K562 (cell line): ENCODE data around the gene TMC1. TPM values are rescaled to one million over a fixed set of nuclear protein-coding genes. Genes with fewer than 3 reads are reported as not detected.

Source experiments
- ATAC-seq: fragments of 200-7000 bp; cut with Tn5 transposase; 3 replicates; pipeline ENCODE4 v1.9.1; 2020; ENCODE audit warnings: moderate library complexity
- BruUV-seq: library from RNA; stranded (reverse); fragments of 400-500 nt; replicated peaks from 2 replicates; lab custom pipeline; 2021; lab: Mats Ljungman, UMichigan
- CTCF ChIA-PET: fragments of 300-600 bp; formaldehyde crosslinking; extraction: SDS; loops from one replicate; lab custom pipeline; 2021; ENCODE audit warnings: low intra/inter-chr PET ratio; lab: Yijun Ruan, JAX
- POLR2A ChIA-PET: fragments of 300-600, 350-650 bp; sonication (Branson Sonifier 250); formaldehyde crosslinking; extraction: SDS; loops from one replicate; lab custom pipeline; 2021; ENCODE audit warnings: antibody characterized with exemption, inconsistent platforms; lab: Yijun Ruan, JAX
- DNase-seq, 4 experiments: peaks; one replicate each; pipeline versions ENCODE4 v3.0.0 to v3.0.0-alpha.2; 2011 to 2018; ENCODE audit warnings: low spot score in 3 of 4, mixed read lengths in 3 of 4; ENCODE audit errors: extremely low read depth in 1 of 4
- FAIRE-seq: peaks from 2 replicates; lab custom pipeline; 2011; peaks lifted over from hg19 to GRCh38; lab: Jason Lieb, UNC
- H2AFZ ChIP-seq: 2 replicates; pipeline ENCODE4 v1.6.0; 2011; ENCODE audit warnings: low read depth, low read length, control low read depth, inconsistent platforms
- H3K27ac ChIP-seq: fragments of 200-600 bp; 3 replicates; pipeline ENCODE4 v1.8.0; 2011; ENCODE audit warnings: low read depth, mild to moderate bottlenecking, control low read depth, inconsistent platforms, low read length, moderate library complexity, mixed read lengths; ENCODE audit errors: extremely low read depth
- H3K27me3 ChIP-seq, 2 experiments: fragments of 300-600 bp in 1 of 2; 2 replicates in 1 of 2; 3 replicates in 1 of 2; pipeline versions ENCODE4 v1.6.0 to v1.8.0; 2011; ENCODE audit warnings: inconsistent platforms in 2 of 2, low read length in 2 of 2, mild to moderate bottlenecking in 1 of 2, mixed read lengths in 1 of 2, moderate library complexity in 1 of 2; ENCODE audit not compliant: control insufficient read depth in 2 of 2, insufficient read depth in 2 of 2
- H3K36me3 ChIP-seq: fragments of 300-600 bp; 3 replicates; pipeline ENCODE4 v1.8.0; 2011; ENCODE audit warnings: mild to moderate bottlenecking, low read length, inconsistent platforms; ENCODE audit not compliant: control insufficient read depth, insufficient read depth
- H3K4me1 ChIP-seq, 2 experiments: fragments of 200-600 bp in 1 of 2; replicated peaks in 1 of 2; 2 replicates in 1 of 2; 3 replicates in 1 of 2; pipeline versions ENCODE4 v1.5.1 to v1.8.0; 2011; ENCODE audit warnings: inconsistent platforms in 2 of 2, low read length in 2 of 2, mild to moderate bottlenecking in 1 of 2, mixed read lengths in 1 of 2, moderate library complexity in 1 of 2; ENCODE audit not compliant: control insufficient read depth in 2 of 2, insufficient read depth in 2 of 2
- H3K4me2 ChIP-seq: 2 replicates; pipeline ENCODE4 v1.6.1; 2011; ENCODE audit warnings: low read length, control low read depth, inconsistent platforms, mixed read lengths; ENCODE audit not compliant: insufficient read depth
- H3K4me3 ChIP-seq: fragments of 200-600 bp; sonication (generic), shearing (Covaris generic); 2 replicates; pipeline ENCODE4 v1.5.1; 2016; ENCODE audit warnings: control low read depth, inconsistent platforms
- H3K79me2 ChIP-seq: fragments of 200-600 bp; 3 replicates; pipeline ENCODE4 v1.8.0; 2011; ENCODE audit warnings: low read length, inconsistent platforms; ENCODE audit not compliant: control insufficient read depth, insufficient read depth
- H3K9ac ChIP-seq, 2 experiments: 2 replicates each; pipeline versions ENCODE4 v1.6.0 to v1.6.1; 2011; ENCODE audit warnings: low read depth in 2 of 2, low read length in 2 of 2, control low read depth in 1 of 2, inconsistent platforms in 1 of 2, mild to moderate bottlenecking in 1 of 2, mixed read lengths in 1 of 2; ENCODE audit not compliant: insufficient read depth in 1 of 2
- H3K9me1 ChIP-seq: one replicate; pipeline ENCODE4 v1.6.0; 2011; ENCODE audit warnings: inconsistent platforms, mild to moderate bottlenecking, low read length, moderate library complexity; ENCODE audit not compliant: control insufficient read depth, insufficient read depth
- H3K9me3 ChIP-seq: replicated peaks from 2 replicates; pipeline ENCODE4 v1.5.1; 2011; ENCODE audit warnings: low read depth, low read length, inconsistent platforms; ENCODE audit not compliant: control insufficient read depth, insufficient read depth
- H4K20me1 ChIP-seq: replicated peaks from 2 replicates; pipeline ENCODE4 v1.6.1; 2011; ENCODE audit warnings: low read length, inconsistent platforms, mixed read lengths; ENCODE audit not compliant: control insufficient read depth, insufficient read depth
- ATF7 ChIP-seq: fragments of 450-650 bp; IDR thresholded peaks from 2 replicates; pipeline ENCODE4 v1.7.1; 2014; ENCODE audit warnings: mild to moderate bottlenecking, moderate library complexity
- BDP1 ChIP-seq: IDR thresholded peaks from 3 replicates; pipeline ENCODE4 v1.6.1; 2011; ENCODE audit not compliant: insufficient read length, insufficient read depth
- BHLHE40 ChIP-seq: IDR thresholded peaks from 2 replicates; pipeline ENCODE4 v1.6.1; 2011; ENCODE audit warnings: low read length, improper control_type of control experiment
- ELK3 ChIP-seq: fragments of 450-650 bp; formaldehyde crosslinking; IDR thresholded peaks from 2 replicates; pipeline ENCODE4 v1.4.0; 2020; ENCODE audit warnings: mild to moderate bottlenecking
- ESRRB ChIP-seq: fragments of 250-450 bp; sonication (Bioruptor Pico); IDR thresholded peaks from 2 replicates; pipeline ENCODE4 v1.5.0; 2020; ENCODE audit warnings: mild to moderate bottlenecking, moderate library complexity, borderline replicate concordance
- FOXA1 ChIP-seq: fragments of 450-650 bp; IDR thresholded peaks from 2 replicates; pipeline ENCODE4 v1.6.1; 2016; ENCODE audit warnings: mild to moderate bottlenecking, borderline replicate concordance
- FOXJ3 ChIP-seq: sonication (generic); formaldehyde crosslinking; IDR thresholded peaks from 2 replicates; pipeline ENCODE4 v1.4.0; 2020; ENCODE audit warnings: mild to moderate bottlenecking, missing genetic modification reagents
- HMGN3 ChIP-seq: IDR thresholded peaks from 2 replicates; pipeline ENCODE4 v1.6.1; 2011; ENCODE audit warnings: borderline replicate concordance, low read depth, mild to moderate bottlenecking, mixed read lengths, low read length; ENCODE audit not compliant: insufficient read length; ENCODE audit errors: extremely low read depth
- HOXB6 ChIP-seq: fragments of 250-450 bp; sonication (Bioruptor Pico); IDR thresholded peaks from 2 replicates; pipeline ENCODE4 v1.5.1; 2022; ENCODE audit warnings: mild to moderate bottlenecking, borderline replicate concordance
- MAFK ChIP-seq: IDR thresholded peaks from 2 replicates; pipeline ENCODE4 v1.6.1; 2011; ENCODE audit warnings: low read length, improper control_type of control experiment
- MEIS2 ChIP-seq: fragments of 450-650 bp; IDR thresholded peaks from 2 replicates; pipeline ENCODE4 v1.6.1; 2014; ENCODE audit warnings: mild to moderate bottlenecking; ENCODE audit not compliant: partially characterized antibody
- NFE2L1 ChIP-seq: fragments of 450-650 bp; IDR thresholded peaks from 2 replicates; pipeline ENCODE4 v1.6.1; 2016; ENCODE audit warnings: missing genetic modification characterization, low read depth, mild to moderate bottlenecking, missing compliant biosample characterization, moderate library complexity, borderline replicate concordance
- RAD21 ChIP-seq, 2 experiments: fragments of 250-450 bp in 1 of 2; fragments of 450-650 bp in 1 of 2; sonication (Bioruptor Pico) in 1 of 2; formaldehyde crosslinking in 1 of 2; IDR thresholded peaks in 1 of 2; conservative IDR thresholded peaks in 1 of 2; 2 replicates each; pipeline versions ENCODE4 v1.4.0 to v1.8.0; 2020 to 2022; ENCODE audit warnings: mild to moderate bottlenecking in 2 of 2, moderate library complexity in 1 of 2
- RAD51 ChIP-seq: fragments of 450-650 bp; IDR thresholded peaks from 2 replicates; pipeline ENCODE4 v1.7.1; 2016; ENCODE audit warnings: low read depth, mild to moderate bottlenecking, borderline replicate concordance
- RBFOX2 ChIP-seq: fragments of 200-400 bp; formaldehyde crosslinking; IDR thresholded peaks from 2 replicates; pipeline ENCODE4 v1.6.1; 2017; ENCODE audit warnings: low read depth, mild to moderate bottlenecking, low read length, moderate library complexity
- RBM25 ChIP-seq: fragments of 200-400 bp; formaldehyde crosslinking; IDR thresholded peaks from 2 replicates; pipeline ENCODE4 v1.6.1; 2018; ENCODE audit warnings: low read length, low read depth, moderate library complexity; ENCODE audit not compliant: severe bottlenecking
- SIX5 ChIP-seq, 2 experiments: IDR thresholded peaks; 2 replicates each; pipeline ENCODE4 v1.6.1; 2011; ENCODE audit warnings: low read length in 2 of 2, borderline replicate concordance in 1 of 2, low read depth in 1 of 2, mild to moderate bottlenecking in 1 of 2, moderate library complexity in 1 of 2; ENCODE audit not compliant: insufficient read depth in 1 of 2
- TCF3 ChIP-seq: sonication (generic); formaldehyde crosslinking; IDR thresholded peaks from 2 replicates; pipeline ENCODE4 v1.4.0; 2020; ENCODE audit warnings: mild to moderate bottlenecking, missing genetic modification reagents
- TOE1 ChIP-seq, 2 experiments: fragments of 450-650 bp in 1 of 2; sonication (generic) in 1 of 2; formaldehyde crosslinking in 1 of 2; IDR thresholded peaks; 2 replicates each; pipeline versions ENCODE4 v1.7.1 to v1.8.0; 2016 to 2022; ENCODE audit warnings: borderline replicate concordance in 2 of 2, mild to moderate bottlenecking in 2 of 2, antibody characterized with exemption in 1 of 2, inconsistent platforms in 1 of 2, low read depth in 1 of 2, missing genetic modification reagents in 1 of 2, moderate library complexity in 1 of 2
- WHSC1 ChIP-seq: IDR thresholded peaks from one replicate; pipeline ENCODE4 v1.6.1; 2012; ENCODE audit warnings: low read length, control low read depth, inconsistent platforms
- ZEB2 ChIP-seq: fragments of 450-650 bp; IDR thresholded peaks from 2 replicates; pipeline ENCODE4 v1.6.1; 2016
- ZNF766 ChIP-seq: fragments of 200-800 bp; sonication (Bioruptor generic); conservative IDR thresholded peaks from 2 replicates; pipeline ENCODE4 v1.6.1; 2016; ENCODE audit warnings: missing genetic modification characterization, missing compliant biosample characterization
- WGBS: fragments of 100-300 bp; shearing (Covaris generic); methylation state at CpG from one replicate; pipeline ENCODE4 v1.1.6; 2016; ENCODE audit warnings: low coverage, mixed read lengths; ENCODE audit not compliant: insufficient coverage; ENCODE audit errors: missing lambda C conversion rate; 5-methylcytosine and 5-hydroxymethylcytosine counted together
- in situ Hi-C: fragments of 300-500 bp; cut with MboI; formaldehyde crosslinking; loops from 4 replicates; pipeline ENCODE4 v1.15.0; 2018; ENCODE audit warnings: inconsistent platforms, mixed read lengths
- intact Hi-C: fragments of 100-400 bp; cut with micrococcal nuclease; formaldehyde crosslinking; loops from 2 replicates; pipeline ENCODE4 v1.14.2; 2022
- polyA plus RNA-seq, 8 experiments: library from polyadenylated mRNA; depleted of rRNA in 4 of 8; stranded (reverse) in 5 of 8; unstranded in 3 of 8; fragments of >200 nt; fragmentation: Nextera tagmentation in 2 of 8; fragmentation: Illumina TruSeq in 1 of 8; extraction: Ambion mirVana in 2 of 8; extraction: Trizol in 1 of 8; gene quantifications; 2 replicates each; pipeline versions ENCODE4 v1.2.1 to v1.2.3, GENCODE V29; 2011 to 2014; ENCODE audit warnings: inconsistent platforms in 1 of 8, missing spikeins in 1 of 8
- total RNA-seq, 7 experiments: library from RNA; depleted of rRNA in 6 of 7; stranded (reverse); fragments of >200 nt in 6 of 7; fragmentation: Illumina TruSeq in 2 of 7; extraction: Trizol in 2 of 7; gene quantifications; 2 replicates each; pipeline versions ENCODE4 v1.2.1 to v1.2.3, GENCODE V29; 2011 to 2021; ENCODE audit warnings: low replicate concordance in 1 of 7

TMC1 gene
- total and polyA plus RNA-seq, 9 of the 15 experiments (the other 6 are each of a cell fraction or from before 2014, with no cell fraction given), result 0.10 to 0.15 TPM; not detected in 7

GRCh38 chr9:72540348-72540873, 19.0 kb downstream of the TMC1 start:
- peaks cover 3 to 19% of the 10 kb centered on the region in 2 experiments; a peak in 3 of 5 replicates for H3K4me1 ChIP-seq
- H3K27ac ChIP-seq, result peak overlapping the region; percentile 81
- TSS peak; percentile 86 for BruUV-seq
- WGBS, result 2% methylated on average over 6 of the region's 6 CpGs
- ChIA-PET POLR2A (interaction anchor here (0.7 to 1.3 kb wide), 5 partner anchors 12 to 175 kb away, joined by 3 to 4 read pairs (median 3); partner anchors contain the start of gene ZFAND5), CTCF (no interaction called here)
- DNase-seq (peak; percentile 32 to 78 (median 54)), ATAC-seq (peak; percentile 93), FAIRE-seq (no peak)
- no peaks in the 10 kb centered on the region for H3K9me3 ChIP-seq
- no peaks in the 10 kb centered on the region for H3K27me3 ChIP-seq
- H3K36me3 ChIP-seq, result no peaks in the 10 kb centered on the region
- no peaks in the 10 kb centered on the region for H3K9me1 ChIP-seq
- intact Hi-C loops, result loop anchor here (5.0 kb wide), 3 partner anchors 37 to 73 kb away; no protein-coding TSS in a partner anchor
- in situ Hi-C loops, result no loop called here
- H3K9ac ChIP-seq, result peak overlapping the region in 1 of 2 experiments; percentile 58; a peak in 2 of 4 replicates
- no peaks in the 10 kb centered on the region for H3K79me2 ChIP-seq
- peak overlapping the region; percentile 85 for H2AFZ ChIP-seq
- H3K4me3 ChIP-seq, result no peak overlapping the region
- peak overlapping the region; percentile 68 for H3K4me2 ChIP-seq
- H4K20me1 ChIP-seq, result no peaks in the 10 kb centered on the region
- TF ChIP-seq SIX5 (IDR thresholded peaks at IDR 0.05; ENCODE audit: borderline replicate concordance in 1 of 2, insufficient read depth in 1 of 2, low read depth in 1 of 2, low read length in 2 of 2) (no peak), ESRRB (no peak), ZNF766 (CRISPR knock-in tag) (no peak), BHLHE40 (peak; percentile 66), HOXB6 (no peak), NFE2L1 (tag) (no peak), RAD21 (CRISPR knock-in tag; conservative IDR thresholded peaks at IDR 0.05 in 1 of 2, IDR thresholded peaks at IDR 0.05 in 1 of 2) (no peak), MAFK (peak; percentile 30; the same call in 1 of the 2 replicates), FOXJ3 (CRISPR knock-in tag) (no peak), RBFOX2 (no peak), RBM25 (peak; percentile 88), ATF7 (peak; percentile 57), HMGN3 (no peak), ZEB2 (peak; percentile 31; the same call in 1 of the 2 replicates), WHSC1 (no peak), RAD51 (peak; percentile 14; the same call in 1 of the 2 replicates), BDP1 (no peak), MEIS2 (peak; percentile 18), ELK3 (CRISPR knock-in tag) (no peak), FOXA1 (no peak), TCF3 (CRISPR knock-in tag) (no peak; the same call in 1 of the 2 replicates), TOE1 (IDR thresholded peaks at IDR 0.05; ENCODE audit: borderline replicate concordance) (0 out of 2 replicates have a peak, but pooled peaks have one; percentile 15), TOE1 (CRISPR knock-in tag; IDR thresholded peaks at IDR 0.05; ENCODE audit: borderline replicate concordance, low read depth) (no peak)
